GM19455 (cell line): ENCODE data around the gene CDKN1A.

Experiments used
- ATAC-seq: cut with Tn5 transposase; IDR thresholded peaks from one replicate; pipeline ENCODE4 v1.9.1; 2021; ENCODE audit not compliant: unreplicated experiment

The CDKN1A gene

DNA sequence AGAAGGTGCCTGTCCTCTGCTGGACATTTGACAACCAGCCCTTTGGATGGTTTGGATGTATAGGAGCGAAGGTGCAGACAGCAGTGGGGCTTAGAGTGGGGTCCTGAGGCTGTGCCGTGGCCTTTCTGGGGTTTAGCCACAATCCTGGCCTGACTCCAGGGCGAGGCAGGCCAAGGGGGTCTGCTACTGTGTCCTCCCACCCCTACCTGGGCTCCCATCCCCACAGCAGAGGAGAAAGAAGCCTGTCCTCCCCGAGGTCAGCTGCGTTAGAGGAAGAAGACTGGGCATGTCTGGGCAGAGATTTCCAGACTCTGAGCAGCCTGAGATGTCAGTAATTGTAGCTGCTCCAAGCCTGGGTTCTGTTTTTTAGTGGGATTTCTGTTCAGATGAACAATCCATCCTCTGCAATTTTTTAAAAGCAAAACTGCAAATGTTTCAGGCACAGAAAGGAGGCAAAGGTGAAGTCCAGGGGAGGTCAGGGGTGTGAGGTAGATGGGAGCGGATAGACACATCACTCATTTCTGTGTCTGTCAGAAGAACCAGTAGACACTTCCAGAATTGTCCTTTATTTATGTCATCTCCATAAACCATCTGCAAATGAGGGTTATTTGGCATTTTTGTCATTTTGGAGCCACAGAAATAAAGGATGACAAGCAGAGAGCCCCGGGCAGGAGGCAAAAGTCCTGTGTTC lies 1.3 kb upstream of the CDKN1A start:
- no peak for ATAC-seq

DNA sequence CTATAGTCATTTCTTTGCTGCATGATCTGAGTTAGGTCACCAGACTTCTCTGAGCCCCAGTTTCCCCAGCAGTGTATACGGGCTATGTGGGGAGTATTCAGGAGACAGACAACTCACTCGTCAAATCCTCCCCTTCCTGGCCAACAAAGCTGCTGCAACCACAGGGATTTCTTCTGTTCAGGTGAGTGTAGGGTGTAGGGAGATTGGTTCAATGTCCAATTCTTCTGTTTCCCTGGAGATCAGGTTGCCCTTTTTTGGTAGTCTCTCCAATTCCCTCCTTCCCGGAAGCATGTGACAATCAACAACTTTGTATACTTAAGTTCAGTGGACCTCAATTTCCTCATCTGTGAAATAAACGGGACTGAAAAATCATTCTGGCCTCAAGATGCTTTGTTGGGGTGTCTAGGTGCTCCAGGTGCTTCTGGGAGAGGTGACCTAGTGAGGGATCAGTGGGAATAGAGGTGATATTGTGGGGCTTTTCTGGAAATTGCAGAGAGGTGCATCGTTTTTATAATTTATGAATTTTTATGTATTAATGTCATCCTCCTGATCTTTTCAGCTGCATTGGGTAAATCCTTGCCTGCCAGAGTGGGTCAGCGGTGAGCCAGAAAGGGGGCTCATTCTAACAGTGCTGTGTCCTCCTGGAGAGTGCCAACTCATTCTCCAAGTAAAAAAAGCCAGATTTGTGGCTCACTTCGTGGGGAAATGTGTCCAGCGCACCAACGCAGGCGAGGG lies 594 bp upstream of the CDKN1A start:
- peak; percentile 1 for ATAC-seq

DNA sequence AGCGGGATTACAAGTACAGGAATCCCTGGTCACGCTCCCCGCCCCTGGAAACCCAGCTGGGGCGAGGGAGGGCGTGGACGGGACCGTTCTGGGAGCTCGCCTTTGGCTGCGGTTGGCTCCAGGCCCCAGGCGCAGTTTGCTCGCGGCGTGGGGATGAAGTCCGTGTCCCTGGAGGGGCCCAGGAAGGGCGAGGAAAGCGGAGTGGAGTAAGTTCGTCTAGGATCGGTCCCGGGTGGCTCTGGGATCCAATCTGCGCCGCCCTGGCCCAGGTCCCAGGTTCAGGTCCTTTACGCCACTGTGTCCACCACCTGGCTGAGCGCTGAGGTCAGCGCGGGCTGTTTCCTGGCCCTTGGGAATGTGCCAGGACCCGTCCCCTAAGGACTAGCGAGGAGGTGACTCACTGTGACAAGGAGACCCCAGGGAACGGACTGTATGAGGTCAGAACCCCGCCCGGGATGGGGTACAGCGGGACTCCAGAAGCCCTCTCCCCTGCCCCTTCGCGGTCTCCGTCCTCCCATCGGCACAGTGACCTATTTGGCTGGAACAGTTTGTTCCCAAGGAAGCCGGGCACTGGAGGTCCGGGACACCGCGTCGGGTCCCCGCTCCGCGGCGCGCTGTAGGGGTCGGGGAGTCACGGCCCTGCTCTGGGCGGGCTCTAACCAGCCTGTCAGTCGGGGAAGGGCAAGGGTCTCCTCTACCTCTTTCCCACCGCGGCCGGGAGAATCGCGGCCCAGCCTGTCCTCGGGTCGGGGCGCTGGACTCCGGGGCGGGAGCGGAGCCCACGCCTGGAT lies 724 bp downstream of the CDKN1A start:
- ATAC-seq = peak; percentile 1

DNA sequence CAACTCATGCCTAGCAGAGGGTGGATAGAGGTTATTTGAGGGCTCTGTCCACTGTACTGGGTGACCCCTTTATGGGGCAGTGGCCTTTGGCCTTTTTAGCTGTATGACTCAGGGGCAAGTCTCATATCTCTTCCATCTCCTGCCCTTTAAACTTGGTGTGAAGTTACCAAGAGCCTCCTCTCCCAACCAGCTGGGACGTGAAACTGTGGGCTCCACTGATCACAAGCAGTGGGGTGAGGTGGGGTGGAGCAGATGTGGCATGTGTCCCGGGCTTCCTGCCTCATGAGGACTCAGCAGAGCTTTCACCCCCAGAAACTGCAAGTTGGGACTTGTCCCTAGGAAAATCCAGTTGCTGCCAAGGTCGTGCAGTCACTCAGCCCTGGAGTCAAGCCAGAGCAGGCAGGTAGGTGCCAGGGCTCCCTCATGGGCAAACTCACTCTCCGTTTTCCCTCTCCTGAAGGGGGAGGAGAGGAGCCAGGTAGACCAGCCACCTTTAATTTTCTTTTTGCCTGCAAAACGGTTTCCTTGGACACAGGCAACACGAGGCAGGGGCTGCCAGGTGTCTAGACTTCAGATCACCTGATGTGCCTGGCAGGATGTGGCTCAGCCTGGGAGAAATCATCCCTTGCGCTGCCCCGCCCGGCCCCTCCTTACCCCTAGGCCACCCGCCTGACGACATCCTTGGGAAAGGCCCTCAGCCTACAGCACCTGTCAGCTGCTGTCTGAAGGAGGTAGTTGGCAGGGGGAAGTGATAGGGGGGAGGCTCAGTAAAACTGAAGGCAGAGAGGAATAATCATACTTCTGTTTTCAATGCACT lies 4.0 kb downstream of the CDKN1A start:
- ATAC-seq = no peak

DNA sequence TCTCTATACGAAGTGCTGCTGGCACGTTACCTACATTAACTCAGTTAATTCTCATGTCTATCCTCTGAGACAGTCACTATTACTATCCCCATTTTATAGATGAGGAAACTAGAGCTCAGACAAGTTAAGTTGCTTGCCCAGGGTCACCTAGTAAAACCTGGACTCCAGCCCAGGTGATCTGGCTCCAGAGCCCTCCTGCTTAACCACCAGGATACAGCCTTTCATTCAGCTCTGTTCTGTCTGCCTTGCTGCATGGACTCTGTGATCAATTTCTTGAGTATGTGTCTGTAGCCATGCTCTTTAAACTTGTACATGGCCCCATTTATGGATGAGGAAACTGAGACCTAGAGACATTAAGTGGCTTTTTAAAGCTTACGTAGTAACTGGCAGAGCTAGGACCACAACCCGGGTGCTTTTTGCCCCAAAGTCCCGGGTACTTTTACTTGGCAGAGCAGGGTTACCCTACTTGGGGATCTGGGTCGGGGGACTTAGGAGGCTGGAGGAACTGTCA lies 4.7 kb downstream of the CDKN1A start:
- ATAC-seq = no peak

DNA sequence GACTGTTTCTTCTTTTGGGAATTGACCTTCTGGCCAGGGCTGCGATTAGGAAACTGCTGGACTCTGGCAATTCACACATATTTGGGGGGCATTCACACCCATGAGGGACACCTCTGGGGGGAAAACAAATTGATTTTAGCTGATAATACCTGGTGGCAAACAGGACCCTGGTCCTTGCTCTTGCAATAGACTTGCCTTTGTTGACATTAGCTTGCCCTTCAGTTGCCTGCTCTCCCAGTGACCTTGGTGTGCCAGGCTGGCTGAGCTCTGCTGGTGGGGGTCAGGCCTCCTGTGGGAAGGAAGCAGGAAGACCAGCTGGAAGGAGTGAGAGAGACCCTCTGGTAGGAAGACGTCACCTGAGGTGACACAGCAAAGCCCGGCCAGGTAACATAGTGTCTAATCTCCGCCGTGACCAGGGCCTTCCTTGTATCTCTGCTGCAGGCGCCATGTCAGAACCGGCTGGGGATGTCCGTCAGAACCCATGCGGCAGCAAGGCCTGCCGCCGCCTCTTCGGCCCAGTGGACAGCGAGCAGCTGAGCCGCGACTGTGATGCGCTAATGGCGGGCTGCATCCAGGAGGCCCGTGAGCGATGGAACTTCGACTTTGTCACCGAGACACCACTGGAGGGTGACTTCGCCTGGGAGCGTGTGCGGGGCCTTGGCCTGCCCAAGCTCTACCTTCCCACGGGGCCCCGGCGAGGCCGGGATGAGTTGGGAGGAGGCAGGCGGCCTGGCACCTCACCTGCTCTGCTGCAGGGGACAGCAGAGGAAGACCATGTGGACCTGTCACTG lies 5.3 kb downstream of the CDKN1A start:
- ATAC-seq = no peak

DNA sequence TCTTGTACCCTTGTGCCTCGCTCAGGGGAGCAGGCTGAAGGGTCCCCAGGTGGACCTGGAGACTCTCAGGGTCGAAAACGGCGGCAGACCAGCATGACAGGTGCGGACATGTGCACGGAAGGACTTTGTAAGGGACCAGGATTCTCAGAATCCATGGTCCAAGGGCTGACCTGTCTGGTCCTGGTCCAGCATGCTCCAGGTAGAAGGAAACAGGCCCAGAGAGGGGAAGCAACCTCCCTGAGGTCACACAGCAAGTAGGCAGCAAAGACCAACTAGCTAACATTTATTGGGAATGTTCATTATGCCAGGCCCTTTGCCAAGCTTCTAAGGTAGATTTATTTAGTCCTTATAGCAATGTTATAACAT lies 5.9 kb downstream of the CDKN1A start:
- no peak for ATAC-seq

DNA sequence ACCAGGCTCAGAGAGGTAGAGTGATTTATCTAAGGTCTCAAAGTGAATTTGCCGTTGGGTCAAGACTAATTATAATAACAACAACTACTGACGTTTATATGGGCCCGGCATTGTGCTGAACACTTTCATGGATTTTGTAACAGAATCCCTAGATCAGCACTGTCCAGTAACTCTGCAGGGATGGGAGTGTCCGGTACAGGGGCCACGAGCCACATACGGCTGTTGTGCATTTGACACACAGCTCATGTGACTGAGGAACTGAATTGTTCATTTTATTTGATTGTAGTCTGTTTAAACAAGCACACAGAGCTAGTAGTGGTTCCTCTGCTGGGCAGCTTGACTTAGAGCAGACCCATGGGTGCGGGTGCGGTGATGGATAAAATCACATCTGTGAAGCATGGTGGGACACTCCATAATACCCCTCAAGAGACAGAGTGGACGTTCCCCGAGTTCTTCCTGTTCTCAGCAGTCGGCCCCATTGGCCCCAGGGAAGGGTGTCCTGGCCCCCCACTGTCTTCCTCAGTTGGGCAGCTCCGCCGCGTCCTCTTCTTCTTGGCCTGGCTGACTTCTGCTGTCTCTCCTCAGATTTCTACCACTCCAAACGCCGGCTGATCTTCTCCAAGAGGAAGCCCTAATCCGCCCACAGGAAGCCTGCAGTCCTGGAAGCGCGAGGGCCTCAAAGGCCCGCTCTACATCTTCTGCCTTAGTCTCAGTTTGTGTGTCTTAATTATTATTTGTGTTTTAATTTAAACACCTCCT lies 6.8 kb downstream of the CDKN1A start:
- no peak for ATAC-seq

DNA sequence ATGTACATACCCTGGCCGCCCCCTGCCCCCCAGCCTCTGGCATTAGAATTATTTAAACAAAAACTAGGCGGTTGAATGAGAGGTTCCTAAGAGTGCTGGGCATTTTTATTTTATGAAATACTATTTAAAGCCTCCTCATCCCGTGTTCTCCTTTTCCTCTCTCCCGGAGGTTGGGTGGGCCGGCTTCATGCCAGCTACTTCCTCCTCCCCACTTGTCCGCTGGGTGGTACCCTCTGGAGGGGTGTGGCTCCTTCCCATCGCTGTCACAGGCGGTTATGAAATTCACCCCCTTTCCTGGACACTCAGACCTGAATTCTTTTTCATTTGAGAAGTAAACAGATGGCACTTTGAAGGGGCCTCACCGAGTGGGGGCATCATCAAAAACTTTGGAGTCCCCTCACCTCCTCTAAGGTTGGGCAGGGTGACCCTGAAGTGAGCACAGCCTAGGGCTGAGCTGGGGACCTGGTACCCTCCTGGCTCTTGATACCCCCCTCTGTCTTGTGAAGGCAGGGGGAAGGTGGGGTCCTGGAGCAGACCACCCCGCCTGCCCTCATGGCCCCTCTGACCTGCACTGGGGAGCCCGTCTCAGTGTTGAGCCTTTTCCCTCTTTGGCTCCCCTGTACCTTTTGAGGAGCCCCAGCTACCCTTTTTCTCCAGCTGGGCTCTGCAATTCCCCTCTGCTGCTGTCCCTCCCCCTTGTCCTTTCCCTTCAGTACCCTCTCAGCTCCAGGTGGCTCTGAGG lies 7.6 kb downstream of the CDKN1A start:
- ATAC-seq = no peak

DNA sequence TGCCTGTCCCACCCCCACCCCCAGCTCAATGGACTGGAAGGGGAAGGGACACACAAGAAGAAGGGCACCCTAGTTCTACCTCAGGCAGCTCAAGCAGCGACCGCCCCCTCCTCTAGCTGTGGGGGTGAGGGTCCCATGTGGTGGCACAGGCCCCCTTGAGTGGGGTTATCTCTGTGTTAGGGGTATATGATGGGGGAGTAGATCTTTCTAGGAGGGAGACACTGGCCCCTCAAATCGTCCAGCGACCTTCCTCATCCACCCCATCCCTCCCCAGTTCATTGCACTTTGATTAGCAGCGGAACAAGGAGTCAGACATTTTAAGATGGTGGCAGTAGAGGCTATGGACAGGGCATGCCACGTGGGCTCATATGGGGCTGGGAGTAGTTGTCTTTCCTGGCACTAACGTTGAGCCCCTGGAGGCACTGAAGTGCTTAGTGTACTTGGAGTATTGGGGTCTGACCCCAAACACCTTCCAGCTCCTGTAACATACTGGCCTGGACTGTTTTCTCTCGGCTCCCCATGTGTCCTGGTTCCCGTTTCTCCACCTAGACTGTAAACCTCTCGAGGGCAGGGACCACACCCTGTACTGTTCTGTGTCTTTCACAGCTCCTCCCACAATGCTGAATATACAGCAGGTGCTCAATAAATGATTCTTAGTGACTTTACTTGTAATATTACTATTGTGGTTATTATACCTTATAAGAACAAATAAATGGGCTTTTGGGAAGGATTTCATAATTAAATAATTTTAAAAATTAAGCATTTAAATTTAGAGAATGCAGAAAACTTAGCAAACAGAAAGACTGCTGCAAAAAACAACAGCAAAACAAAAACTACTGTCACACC lies 8.4 kb downstream of the CDKN1A start:
- ATAC-seq = no peak

DNA sequence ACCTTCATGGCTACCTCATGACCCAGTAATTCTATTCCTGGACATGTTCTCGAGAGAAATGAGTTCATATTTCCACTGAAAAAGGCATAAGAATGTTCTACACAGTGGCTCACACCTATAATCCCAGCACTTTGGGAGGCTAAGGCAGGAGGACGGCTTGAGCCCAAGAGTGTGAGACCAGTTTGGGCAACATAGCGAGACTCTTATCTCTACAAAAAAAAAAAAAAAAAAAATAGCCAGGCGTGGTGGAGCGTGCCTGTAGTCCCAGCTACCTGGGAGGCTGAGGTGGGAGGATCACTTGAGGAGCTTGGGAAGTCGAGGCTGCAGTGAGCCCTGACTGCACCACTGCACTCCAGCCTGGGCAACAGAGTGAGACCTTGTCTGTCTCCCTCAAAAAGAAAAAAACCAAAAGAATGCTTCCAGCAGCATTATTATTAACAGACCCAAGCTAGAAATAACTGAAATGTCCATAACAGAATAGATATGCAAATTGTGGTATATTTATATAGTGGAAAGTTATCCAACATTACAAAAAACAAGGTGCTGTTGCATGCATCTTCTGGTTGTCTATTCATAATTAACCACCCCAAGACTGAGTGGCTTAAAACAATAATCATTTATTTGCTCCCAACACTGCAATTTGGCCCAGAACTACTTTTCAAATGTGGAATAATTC lies 9.7 kb downstream of the CDKN1A start:
- ATAC-seq = no peak

DNA sequence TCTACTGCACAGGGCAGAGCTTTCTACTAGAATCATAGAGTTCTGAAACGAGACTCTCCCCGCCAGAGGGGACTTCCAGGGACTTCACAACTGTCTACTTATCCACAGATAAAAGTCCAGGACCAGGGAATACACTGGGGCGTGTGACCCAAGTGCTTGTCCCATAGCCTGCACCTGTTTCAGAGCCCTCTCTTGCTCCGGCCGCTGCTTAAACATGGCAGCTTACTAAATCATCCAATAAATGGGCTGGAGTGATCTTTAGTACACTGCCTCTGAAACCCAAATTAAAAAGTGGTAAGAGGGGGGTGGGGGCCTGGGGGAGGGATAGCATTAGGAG lies 10.2 kb downstream of the CDKN1A start:
- ATAC-seq = no peak

DNA sequence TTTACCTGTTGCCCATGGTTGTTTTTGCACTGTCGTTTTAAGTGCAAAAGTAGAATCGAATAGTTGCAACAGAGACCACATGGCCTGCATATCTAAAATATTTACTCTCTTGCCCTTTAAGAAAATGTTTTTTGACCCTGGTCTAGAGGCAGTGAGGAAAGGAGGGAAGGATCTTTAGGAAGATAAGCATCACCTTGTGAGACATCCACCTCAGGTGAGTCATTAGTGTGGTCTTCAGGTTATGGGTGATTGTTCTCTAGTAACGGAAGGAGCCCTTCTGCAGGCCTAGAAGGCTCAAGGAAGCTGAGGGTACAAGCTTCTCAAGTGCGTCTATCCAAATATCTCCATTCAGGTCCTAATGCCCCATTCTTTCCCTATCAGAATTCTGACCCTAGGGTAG lies 12.5 kb downstream of the CDKN1A start:
- no peak for ATAC-seq

DNA sequence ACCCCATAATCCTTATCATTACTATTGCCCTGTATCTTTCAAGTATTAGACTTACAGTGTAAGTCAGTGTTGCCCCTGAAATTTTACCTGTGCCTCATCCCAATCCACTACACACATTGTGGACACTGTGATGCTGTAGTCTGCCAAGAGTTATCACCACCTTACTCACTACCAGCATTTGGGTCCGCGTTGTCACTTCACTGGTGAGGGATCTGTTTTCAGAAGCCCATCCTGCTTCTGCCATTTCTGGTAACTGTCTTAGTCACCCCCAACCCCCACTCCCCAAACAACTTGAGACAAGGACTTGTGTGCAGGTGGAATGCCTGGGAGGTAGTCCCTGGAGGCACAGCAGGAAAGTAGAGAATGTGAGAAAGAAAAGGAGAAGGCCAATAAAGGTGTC lies 13.1 kb downstream of the CDKN1A start:
- ATAC-seq = no peak

DNA sequence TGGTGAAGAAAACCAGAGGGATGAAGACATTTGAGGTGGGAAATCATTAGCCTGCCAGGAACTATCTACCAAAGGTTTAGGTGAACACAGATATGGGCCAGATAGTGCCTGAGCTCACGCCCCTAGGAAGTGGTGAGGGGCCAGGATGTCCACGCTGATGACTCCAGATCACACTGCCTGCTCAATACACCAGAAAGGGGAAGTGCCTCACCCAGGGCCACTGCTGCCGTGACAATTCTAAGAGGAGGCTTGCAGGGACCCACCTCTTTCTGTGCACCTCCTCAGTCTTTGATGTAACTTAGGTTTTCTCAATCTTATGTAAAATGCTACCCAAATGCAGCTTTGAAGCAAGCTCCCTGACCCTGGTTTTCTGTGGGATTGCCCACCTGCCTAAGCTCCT lies 13.7 kb downstream of the CDKN1A start:
- ATAC-seq = no peak

DNA sequence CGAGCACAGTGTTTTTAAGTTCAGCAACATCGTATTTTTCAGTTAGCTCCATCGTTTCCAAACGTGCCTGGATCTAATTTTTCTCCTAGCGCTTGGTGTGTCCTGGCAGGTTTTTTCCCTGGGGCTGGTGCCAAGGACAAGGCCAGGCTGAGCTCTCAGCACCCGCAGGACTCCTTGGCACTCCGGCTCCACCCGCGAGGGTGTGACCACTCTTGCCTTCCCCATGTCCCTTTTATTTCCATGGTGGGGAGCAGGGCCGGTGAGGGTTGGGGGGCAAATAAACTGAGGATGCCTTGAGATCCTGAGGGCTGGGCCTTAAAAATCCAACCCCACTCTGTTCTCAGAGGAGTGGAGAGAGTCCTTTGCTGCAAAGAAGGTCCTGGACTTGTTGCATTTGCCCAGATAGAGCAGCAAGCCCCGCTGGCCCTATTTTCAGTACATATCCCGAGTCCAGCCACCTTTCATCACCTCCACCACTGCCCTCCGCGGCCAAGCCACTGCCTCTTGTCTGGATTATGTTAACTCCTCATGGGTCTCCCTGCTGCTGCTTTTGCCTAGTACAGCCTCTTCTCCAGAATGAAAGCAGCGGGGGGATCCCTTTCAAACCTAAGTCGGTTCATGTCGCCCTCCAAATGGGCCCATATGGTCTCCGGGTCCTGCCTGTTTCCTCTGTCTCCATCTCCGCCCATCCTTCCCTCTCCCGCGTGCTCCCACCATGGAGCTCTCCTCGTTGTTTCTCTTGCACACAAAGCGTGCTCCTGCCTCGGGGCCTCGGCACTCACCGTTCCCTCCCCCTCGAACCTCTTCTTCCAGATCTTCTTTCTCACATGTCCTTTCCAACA lies 14.6 kb downstream of the CDKN1A start:
- no peak for ATAC-seq

DNA sequence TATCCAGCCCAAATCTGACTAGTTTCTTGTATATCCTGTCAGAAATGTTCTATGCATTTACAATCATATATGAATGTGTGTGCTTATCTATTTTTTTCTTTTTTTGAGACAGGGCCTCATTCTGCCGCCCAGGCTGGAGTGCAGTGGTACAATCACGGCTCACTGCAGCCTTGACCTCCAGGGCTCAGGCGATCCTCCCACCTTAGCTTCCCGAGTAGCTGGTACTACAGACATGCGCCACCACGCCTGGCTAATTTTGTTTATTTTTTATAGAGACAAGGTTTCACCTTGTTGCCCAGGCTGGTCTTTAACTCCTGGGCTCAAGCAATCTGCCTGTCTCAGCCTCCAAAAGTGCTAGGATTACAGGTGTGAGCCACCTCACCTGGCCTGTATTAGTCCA lies 16.1 kb downstream of the CDKN1A start:
- ATAC-seq = no peak
